ENCODE measurements around the gene MREG.
"Not testable (repeated sequence)": the region's sequence is repeated elsewhere in the genome, so short reads cannot be mapped to it uniquely, and the experiment has no call there.

MREG gene

DNA sequence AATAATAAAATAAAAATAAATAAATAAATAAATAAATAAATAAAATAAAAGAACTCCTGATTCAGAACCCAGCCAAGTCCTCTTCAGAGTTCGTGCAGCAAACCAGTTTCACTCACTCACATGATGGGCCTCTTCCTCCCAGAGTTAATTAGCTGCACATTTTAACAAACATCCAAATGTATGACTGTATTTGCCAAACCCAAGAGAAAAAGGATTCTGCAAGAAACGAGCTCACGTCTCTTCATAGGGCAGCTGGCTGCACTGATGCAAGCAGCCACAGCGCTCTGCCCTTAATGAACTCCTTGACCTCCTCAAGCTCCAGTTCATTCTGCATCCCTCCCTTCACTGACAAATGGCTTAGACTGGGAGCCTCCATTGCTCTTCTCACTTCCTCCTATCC lies 55.1 kb downstream of the MREG start:
- DNase-seq, result no peak

DNA sequence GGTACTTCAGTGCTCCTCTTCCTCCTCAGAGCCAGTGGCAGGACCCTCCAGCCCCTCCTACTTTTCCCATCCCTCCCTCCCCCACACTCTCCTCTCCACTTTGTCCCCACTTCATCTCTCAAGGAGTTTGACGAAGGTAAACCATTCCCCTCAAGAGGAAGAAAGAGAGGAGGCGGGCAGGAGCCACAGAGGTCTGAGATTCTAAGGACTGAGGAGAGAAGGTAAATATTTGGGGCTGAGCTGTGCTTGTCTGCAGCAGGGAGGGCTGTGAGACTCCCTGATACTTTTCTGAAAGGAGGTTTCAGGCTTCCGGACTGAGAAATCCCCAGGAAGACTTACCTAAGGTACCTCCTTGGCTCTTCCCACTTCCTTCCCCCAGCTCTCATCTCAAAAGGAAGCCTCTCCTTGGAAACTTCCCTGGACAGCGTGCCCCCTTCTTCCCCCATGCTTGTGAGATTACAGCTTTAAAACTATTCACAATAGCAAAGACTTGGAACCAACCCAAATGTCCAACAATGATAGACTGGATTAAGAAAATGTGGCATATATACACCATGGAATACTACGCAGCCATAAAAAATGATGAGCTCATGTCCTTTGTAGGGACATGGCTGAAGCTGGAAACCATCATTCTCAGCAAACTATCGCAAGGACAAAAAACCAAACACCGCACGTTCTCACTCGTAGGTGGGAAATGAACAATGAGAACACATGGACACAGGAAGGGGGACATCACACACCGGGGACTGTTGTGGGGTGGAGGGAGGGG lies 55.8 kb downstream of the MREG start:
- DNase-seq, result not testable (repeated sequence)

DNA sequence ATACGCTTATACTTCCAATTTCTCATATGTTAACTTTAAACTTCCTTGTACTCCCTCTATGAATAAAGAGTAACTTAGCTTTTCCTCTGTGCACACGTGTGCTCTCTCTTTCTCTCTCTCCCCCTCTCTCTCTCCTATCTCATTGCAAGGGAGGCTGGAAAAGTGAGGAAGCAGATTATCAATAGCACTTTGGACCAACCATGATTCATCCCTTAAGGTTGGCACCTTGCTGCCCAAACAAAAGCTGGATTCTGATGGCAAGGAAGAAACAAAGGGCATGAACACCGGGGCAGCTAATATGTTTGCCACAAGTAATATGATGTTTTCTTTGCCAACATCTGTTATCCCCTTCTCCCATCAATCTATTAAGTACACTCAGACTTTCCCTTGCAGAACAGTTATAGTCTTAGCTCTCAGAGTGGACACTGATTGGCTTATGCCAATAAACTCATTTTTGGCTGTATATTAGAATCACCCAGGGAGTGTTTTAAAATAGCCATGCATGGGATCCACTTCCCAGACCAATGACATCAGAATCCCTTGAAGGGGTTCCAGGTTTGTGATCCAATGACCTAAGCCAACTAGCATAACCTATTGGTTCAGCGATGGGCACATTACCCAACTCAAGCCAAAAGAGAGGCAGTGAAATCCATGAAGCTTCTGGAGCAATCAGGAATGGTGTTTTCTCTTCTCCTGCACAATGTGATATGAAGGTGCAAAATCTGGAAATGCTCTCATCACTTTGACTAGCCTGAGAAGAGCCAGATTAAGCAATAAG lies 60.3 kb downstream of the MREG start:
- no peak for DNase-seq

DNA sequence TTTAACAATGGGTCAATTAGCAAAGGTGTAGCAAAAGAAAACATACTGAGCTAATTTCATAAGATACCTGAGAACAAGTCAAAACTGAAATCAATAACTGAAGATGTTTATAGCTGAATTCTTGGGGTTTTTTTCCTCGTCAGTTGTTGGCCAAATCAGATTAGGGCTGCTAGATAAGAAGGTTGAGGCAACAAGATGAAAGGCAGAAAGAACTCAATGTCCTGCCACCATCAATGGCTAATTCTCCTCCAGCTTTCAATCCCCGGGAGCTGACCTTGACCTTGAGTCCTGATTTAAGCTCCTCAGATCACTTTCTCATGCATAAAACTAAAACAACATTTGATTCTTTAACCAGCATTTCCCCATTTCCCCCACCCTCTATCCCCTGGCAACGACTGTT lies 61.8 kb downstream of the MREG start:
- DNase-seq, result no peak

DNA sequence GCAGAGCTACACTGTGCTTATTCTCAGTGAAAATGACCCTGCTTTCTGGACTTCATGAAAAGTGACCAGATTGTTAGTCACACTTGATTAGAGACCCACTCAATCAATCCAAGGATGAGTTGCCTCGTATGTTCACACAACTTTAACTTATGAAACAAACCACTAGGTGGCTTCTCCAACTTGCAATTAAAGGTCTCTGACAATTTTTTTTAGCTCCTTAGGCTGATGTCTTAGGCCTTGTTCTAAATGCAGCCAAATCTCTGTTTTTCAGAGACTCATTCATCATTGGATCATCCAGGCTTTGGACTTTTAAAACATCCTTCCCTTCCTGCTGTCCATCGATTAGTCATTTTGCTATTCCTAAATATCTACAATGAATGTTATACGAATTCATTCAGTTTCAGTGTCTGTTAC lies 63.4 kb downstream of the MREG start:
- DNase-seq, result no peak

DNA sequence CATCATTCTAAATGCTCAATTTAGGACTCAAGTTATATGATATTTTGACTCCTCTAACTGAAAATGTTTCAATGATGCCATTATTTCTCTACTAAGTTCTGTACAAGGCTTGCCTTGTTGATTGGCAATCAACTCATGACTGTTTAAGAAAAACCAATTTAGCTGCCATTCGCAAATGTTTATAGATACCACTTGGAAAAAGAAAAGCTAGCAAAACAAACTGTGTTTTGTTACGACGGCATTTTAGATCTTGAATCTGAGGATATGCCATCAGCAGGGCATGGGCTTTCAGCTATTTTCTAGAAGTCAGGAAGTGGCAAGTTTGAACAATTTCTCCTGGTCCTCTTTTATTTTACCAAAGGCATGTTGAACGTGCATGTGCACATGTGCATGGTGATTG lies 65.3 kb downstream of the MREG start:
- no peak for DNase-seq

DNA sequence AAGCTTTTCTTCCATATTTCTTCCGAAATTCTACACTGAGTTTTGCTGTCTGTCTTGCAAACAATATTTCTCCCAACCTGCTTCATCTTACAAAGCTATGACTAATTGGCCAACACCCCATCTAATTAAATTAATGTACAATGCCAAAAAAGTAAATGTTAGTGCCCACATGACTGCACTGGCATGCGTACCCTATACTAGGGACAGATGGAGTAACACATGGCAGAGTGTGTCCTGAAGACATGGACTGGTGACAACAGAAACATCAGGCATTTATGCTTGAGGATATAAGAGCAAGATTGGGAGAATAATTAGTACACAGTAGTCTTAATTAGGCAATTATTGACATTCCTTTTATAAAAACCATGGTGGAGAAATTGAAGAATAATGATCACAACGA lies 66.8 kb downstream of the MREG start:
- DNase-seq, result no peak

DNA sequence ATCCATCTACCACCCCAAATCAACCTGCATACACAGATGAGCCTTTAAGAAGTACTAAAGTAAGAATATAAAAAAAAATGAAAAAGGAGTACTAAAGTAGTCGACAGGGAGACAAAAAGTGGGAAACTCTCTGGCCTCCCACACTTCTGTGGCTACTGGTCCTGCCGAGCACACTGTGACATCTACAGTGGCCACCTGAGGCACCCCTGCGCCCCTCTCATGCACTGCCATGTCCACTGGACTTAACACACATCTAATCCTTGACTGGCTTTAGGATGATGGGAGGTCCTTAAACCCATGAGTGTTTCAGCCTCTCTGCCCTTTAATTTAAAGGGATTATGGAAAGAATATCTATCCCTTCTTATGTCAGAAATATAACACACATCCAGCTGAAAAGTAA lies 71.2 kb downstream of the MREG start:
- no peak for DNase-seq

DNA sequence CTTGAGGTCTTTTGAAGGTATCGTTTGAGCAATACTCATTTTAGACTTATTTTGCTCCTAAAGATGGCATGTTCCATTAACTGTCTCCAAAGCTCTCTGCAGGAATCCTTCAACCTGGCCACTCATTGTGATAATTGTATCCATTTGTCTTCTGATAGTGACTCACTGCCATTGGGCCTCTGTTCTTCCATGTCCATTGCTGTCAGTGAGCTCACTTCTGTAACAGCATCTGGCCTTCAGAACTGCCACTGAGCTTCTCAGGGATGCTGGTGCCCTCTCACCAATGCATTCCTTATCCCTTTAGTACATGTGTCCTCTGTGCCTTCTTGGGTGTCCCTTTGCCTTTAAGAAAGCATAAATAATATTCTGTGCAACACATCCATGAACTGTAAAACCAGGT lies 71.6 kb downstream of the MREG start:
- DNase-seq, result no peak

DNA sequence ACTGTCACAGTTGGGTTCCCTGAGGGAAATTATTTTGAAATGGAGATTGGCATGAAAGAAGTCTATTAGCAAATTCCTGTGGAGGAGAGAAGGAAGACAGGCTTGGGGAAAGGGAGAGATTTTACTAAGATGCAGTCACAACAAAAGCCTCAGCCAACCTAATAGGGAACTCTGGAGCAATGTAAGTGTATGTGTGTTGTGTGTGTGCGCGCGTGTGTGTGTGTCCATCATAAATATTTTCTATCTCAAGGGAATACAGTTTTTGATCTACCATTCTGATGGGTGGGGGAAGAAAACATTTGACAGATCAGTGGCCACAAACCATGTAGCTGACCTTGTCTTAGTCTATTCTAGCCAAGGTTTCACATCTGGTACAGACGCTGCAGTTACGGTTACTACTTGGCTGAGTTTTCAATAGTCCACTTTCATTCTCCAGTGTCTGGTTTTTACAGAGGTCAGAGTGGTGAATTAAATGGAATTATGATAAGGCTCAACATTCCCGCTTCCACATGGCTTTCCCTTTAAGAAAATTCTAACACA lies 72.6 kb downstream of the MREG start:
- DNase-seq, result no peak

DNA sequence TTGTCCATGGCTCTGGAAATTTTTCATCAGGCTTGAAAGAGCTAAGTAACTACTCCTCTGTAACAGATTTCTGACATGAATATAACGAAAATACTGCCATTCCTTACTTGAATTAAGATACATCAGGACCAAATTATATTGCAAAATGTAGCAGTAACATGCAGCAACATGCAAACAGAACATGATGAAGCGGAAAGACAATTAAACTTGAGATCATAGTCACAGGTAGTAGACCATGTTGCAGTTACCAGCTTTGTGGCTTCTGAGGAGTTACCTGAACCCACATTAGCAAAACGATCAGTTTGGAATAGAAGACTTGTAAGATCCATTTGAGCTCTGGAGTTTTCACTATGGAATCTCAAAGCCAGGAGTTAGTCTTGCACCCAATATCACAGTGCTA lies 76.2 kb downstream of the MREG start:
- no peak for DNase-seq

DNA sequence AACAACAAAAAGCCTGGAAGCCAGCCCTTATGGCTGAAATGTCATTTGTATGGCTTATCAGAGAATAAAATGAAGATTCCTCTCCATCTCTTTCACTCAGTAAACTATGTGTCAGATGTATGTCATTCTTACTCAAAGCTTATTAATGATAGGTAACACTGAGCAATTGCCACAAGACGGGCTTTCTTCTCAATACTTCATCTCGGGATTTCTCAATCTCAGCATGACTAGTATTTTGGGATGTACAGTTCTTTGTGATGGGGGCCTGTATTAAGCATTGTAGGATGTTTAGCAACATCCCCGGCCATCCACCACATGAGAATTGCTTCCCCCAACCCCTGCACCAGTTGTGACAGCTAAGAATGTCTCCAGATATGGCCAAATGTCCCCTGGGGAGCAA lies 80.2 kb downstream of the MREG start:
- no peak for DNase-seq

DNA sequence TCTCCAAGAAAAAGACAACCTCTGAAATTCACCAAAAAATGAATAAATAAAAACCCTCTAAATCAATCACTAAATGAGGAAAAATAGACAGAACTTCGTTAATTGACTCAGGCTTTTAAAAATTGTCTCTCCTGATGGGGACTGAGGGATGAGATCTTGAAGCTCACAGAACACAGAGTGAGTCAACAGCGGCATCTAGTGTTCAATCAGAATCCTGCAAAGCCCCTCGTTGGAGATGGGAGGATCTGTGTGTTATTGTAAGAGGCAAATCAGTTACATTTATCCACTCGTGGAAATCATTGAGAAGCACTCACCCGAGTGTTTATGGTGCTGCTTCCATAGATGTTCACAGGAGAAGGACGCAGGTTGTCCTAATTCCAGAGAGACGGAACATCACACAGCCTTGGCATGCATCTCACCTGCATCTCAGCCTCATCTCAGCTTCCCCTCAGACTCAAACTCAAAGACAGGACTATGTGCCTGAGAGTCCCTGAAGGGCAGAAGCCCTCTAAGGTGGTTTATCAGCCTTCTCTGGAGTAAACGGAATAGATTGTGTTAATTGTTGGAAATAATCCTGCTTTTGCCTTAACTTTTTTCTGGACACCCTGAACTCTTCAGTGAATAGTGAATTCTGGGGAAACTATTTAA lies 82.0 kb downstream of the MREG start:
- peak; percentile 31 for DNase-seq

DNA sequence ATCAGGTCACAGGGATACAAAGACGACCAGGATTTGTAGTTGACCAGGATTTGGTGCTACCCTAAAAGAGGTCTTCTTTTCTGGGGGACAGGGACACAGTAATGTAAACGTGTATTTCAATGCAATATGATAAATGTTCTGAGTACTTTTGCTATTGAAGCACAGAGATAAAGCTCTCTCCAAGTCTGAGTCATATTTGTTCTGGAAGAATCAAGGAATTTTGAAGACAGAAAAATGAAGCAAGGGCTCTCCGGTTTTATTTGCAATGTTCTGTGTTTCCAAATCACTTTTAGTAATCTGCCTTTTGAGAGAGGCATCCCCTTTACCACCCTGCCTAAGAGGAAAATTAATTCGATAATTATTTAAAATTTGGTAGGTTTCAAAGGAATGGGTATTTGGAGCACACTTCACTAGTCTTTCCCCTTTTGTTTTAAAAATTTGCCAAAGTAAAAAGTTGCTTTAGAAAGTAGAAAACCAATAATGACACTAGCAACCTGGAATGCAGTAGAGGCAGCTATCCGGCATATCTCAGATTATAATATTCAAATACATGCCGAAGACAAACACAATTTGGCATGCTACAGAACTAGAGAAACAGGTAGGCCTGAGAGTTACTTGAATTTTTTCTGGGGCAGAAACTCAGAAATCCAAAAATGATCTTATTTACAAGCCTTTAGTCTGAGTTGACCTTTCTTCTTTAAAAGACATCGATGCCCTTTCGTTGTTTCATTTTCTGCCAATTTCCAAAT lies 82.7 kb downstream of the MREG start:
- DNase-seq, result no peak

DNA sequence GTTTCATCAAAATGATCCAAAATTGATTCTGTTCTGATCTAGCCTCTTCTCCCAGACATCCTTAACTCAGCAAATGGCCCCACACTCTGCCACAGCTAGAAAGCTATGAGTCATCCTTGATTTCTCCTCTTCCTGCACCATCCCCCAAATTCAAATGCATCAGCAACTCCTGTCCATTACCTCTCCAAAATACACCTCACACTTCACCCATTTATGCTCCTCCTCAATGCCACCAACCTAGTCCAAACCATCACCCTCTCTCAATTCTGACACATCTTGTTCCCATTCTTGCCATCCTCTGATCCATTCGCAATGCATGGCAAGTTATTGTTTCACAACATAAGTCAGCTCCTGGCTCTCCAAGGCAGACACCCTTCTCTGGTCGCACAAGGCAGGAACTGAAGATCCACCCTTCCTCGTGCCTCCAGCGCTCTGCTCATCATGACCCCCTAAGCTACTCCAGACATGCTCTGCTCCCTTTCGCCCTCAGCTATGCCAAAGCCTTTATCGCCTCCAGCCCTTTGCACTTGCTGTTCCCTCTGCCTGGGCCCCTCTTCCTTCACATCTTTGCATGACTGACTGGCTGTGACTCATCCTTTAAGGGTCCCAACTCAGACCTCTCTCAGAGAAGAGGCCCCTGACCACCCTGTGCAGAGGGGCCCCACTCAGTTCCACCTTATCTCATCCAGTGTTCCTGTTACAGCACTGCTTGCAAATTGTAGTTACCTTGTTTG lies 83.6 kb downstream of the MREG start:
- DNase-seq, result no peak

DNA sequence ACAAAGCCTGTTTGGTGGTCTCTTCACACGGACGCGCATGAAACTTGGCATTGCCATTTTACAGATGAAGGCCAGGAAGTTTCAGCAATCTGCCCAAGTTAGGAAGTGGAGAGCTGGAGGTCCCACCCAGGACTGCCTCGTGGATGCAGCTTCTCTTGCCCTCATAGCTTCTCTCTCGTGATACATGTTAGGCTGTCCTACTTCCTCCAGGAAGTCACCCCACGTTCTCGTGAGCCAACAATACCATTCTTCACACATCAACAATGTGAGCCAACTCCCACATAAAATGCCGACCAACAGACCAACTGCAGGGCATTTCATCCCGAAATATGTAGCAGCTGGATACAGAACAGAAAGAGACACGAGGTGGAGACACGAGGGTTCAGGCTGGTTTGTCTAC lies 85.3 kb downstream of the MREG start:
- no peak for DNase-seq

DNA sequence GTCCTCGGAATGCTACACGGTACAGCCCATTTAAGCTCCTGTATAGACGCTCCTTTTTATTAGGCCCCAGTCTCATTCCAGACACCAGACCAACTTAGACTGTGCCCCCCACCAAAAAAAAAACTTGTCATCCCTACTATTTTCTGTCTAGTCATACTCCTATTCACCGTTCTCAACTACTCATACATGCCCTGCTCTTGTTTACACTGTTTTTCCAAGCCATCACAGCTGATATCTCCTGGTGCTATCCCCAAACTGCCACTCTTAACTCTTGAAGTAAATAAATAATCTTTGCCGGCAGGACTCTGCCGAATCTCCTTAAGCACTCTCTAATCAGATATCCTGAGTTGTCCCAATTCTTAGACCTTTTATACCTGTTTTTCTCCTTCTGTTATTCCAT lies 86.4 kb downstream of the MREG start:
- DNase-seq, result not testable (repeated sequence)

DNA sequence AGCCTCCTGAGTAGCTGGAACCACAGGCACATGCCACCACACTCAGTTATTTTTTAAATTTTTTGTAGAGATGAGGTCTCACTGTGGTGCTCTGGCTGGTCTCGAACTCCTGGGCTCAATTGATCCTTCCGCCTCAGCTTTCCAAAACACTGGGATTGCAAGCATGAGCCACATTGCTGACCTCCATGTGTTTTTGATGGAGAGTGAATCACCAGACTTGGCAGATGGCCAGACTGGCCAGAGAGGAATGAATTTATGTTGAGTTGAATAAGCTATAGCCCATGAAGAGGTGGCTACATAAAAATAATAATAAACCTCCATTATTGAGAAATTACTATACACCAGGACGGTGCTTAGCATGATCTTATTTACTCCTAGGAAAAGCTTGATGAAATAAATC lies 91.5 kb downstream of the MREG start:
- no peak for DNase-seq

DNA sequence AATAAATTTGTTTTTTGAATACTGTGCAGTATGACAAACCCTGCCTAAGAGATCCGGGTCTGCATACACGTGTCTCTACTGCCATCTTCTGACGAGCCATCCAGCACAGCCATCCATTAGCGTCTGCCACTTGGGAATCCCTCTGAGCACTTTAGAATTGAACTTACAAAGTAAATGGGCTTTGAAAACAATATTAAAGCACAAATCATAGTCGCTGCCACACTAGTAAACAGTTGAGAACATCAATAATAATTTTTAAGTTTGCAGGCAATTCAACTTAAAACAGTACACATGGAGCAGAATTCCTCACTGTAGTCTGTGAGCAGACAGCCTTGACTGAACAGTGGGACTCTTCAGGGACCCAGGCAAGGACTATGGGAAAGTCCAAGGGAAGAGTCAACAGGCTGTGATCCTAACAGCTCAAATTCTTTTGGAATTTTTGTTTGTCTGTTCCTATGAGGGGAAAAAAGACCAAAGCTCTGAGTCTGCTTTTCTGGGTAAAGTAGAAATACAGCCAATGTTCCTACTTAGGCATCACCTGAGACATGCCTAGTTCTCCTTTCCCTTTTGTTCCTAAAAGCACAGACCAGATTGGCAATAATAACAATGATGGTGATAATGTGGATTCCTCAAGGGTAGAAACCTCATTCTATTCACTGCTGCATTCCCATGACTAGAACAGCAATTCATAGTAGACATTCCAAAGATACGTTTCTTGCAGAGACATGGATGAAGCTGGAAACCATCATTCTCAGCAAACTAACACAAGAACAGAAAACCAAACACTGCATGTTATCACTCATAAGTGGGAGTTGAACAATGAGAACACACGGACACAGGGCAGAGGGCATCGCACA lies 92.9 kb downstream of the MREG start:
- peak; percentile 55 for DNase-seq

DNA sequence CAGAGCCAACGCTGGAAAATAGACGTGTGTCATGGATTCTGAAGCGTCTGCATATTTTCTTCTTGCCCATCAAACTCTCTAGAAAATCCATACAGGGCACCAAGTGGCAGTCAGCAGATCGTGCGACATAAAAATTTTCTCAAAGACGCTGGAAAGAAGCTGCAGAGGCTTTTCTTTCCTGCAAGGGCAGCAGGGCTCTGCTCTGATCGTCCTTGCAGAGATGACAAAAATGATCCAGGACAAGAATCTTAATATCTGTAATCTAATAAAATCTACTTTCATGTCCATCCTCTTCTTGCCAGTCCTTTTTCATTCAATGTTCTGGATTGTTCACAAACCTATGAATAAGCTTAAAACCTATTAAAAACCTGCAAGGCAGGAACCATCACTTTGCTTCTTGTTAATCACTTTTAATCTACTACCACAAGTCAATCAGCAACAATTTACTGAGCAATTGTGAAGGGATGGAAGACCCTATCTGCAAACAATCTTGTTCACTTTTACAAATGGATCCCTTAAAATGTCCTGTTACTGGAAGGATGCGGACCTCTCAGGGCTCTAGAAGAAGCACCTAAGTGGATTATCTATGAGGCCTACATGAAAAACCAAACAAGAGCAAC lies 93.6 kb downstream of the MREG start:
- no peak for DNase-seq

Data from CD4-positive, alpha-beta T cell treated with Interferon gamma for 1 hour (primary cell).